ENCODE results near the gene TBP. TPM values are rescaled to one million over a fixed set of nuclear protein-coding genes. Genes with fewer than 3 reads are reported as not detected.

Gene TBP
- 14.0 to 17.4 TPM (median 15.7 TPM) in 5 replicates for total RNA-seq (2022; extraction: Qiagen RNA extraction; ENCODE audit: low read depth)

DNA sequence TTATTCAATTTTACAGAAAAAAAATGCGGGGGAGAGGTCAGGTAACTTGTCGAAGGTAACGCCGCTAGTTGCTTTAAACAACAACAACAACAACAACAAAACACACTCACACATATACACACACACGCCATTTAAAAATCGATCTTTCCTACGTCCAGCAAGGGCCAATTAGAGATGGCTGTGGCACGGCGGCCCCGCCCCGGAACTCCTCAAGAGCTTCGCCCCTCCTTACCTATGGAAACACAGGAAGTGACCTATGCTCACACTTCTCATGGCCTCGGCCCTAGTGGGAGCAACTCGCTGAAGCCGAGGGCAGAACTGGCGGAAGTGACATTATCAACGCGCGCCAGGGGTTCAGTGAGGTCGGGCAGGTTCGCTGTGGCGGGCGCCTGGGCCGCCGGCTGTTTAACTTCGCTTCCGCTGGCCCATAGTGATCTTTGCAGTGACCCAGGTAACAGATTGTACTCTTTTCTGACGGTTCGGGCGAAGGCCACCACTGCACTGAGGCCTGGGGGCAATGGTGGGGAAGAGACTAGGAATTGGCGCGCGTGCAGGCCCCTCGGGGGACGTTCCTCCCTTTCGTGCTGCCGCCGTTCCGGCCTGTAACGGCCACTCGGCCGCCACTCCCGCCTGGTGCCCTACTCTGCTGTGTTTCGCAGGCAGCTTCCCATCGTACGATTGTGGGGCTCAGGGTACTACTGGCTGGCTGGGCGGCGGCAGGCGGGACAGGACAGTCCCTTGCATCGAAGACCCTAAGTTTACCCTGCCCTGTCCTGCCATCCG lies at the start of gene TBP:
Gene TBP (plus strand): TSS at position 357 of the 783 bp plus-strand sequence. CDS start 2,661 bp downstream, outside the sequence.

GRCh38 chr6:170552765-170553533 lies 1.2 kb upstream of the TBP start, which contains the start of gene PSMB1:
Gene PSMB1 (minus strand): TSS chr6:170553307. CDS start chr6:170553242, 65 bp downstream.

DNA sequence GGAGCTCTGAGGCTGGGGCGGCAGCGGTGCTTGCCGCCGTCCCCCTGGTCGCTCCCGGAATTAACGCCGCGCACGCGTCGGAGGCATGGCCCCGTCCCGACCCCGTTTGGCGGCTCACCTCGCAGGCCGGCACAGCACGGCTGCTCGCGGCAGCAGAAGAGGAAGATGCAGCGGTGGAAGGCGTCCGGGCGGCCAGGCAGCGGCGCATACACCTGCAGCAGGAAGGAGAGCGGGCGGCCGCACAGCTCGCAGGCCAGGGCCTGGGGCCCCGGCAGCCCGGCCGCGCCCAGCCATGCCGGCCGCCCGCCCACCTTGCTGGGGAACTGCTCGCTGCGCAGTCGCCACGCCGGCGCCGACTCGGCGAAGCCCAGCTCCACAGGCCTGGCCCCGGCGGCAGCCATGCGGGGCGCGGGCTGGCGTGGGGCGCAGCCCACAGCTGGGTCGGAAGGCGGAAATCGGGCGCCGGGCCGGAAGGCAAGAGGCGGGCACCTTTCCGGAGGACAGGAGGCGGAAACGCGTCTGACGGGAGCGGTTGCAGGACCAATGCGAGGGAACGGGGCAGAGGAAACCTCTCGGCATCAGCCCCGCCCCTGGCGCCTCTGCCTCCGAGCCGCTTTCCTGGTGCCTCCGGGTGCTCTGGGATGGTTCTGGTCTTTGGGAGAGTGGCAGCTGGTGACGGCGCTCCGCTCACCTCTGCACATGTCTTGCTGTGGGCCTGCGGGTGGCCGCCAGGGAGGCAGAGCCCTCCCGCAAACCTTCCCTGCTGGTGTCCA lies 30.2 kb downstream of the TBP start, which contains the start of gene PDCD2:
Gene PDCD2 (minus strand): TSS at position 457 of the 773 bp plus-strand sequence. CDS start 56 bp downstream, at position 401.

Other genes starting within 250 kb of the TBP start
- 9.0 to 10.6 TPM (median 9.9 TPM) in 5 replicates for gene FAM120B, start 247.6 kb upstream of the TBP start, total RNA-seq (2022; extraction: Qiagen RNA extraction; ENCODE audit: low read depth)
- gene PSMB1, start 1.1 kb upstream of the TBP start, total RNA-seq (2022; extraction: Qiagen RNA extraction; ENCODE audit: low read depth): 232 to 251 TPM (median 240 TPM) in 5 replicates
- gene PDCD2, start 30.3 kb downstream of the TBP start, total RNA-seq (2022; extraction: Qiagen RNA extraction; ENCODE audit: low read depth): 49.6 to 56.3 TPM (median 55.5 TPM) in 5 replicates

Measured in A549 treated with CpdA at 1 μM for 4 hours (cell line).